Natural killer cell (primary cell): ENCODE results near the gene APC. TPM values are rescaled to one million over a fixed set of nuclear protein-coding genes. Genes with fewer than 3 reads are reported as not detected.
"Not testable (repeated sequence)": the region's sequence is repeated elsewhere in the genome, so short reads cannot be mapped to it uniquely, and the experiment has no call there.

Experiments
- ATAC-seq, 3 donors: fragments of 150-1000 bp in 2 of 3; fragments of 200-7000 bp in 1 of 3; cut with Tn5 transposase; 1 replicate in 1 of 3; 2 replicates in 2 of 3; pipeline ENCODE4 v1.10.0; 2021; ENCODE audit warnings: mild to moderate bottlenecking in 2 of 3, moderate library complexity in 2 of 3
- DNase-seq, 2 donors: peaks; one replicate each; pipeline versions ENCODE4 v3.0.0 to v3.0.0-alpha.2; 2013 to 2021; ENCODE audit warnings: mixed read lengths in 1 of 2
- H3K27ac ChIP-seq: one replicate; pipeline ENCODE4 v1.5.1; 2013; ENCODE audit warnings: mild to moderate bottlenecking, low read length
- H3K27me3 ChIP-seq: one replicate; pipeline ENCODE4 v1.6.1; 2013; ENCODE audit warnings: low read length; ENCODE audit not compliant: control insufficient read depth, insufficient read depth
- H3K36me3 ChIP-seq: one replicate; pipeline ENCODE4 v1.6.1; 2013; ENCODE audit warnings: low read length; ENCODE audit not compliant: control insufficient read depth, insufficient read depth
- H3K4me1 ChIP-seq: one replicate; pipeline ENCODE4 v1.6.1; 2013; ENCODE audit warnings: low read length; ENCODE audit not compliant: control insufficient read depth, insufficient read depth
- H3K4me3 ChIP-seq: one replicate; pipeline ENCODE4 v1.5.1; 2013; ENCODE audit warnings: low read length
- H3K9me3 ChIP-seq: one replicate; pipeline ENCODE4 v1.6.1; 2013; ENCODE audit warnings: low read length; ENCODE audit not compliant: control insufficient read depth, insufficient read depth
- H3K27ac Mint-ChIP-seq, 2 donors: one replicate each; pipeline ENCODE4 v1.8.0; 2022; ENCODE audit warnings: mild to moderate bottlenecking in 2 of 2, mixed read lengths in 2 of 2, moderate library complexity in 1 of 2
- H3K27me3 Mint-ChIP-seq, 2 donors: one replicate each; pipeline ENCODE4 v1.8.0; 2022; ENCODE audit warnings: low read depth in 2 of 2, mixed read lengths in 2 of 2
- H3K36me3 Mint-ChIP-seq: one replicate; pipeline ENCODE4 v1.8.0; 2022; ENCODE audit warnings: mixed read lengths
- H3K4me1 Mint-ChIP-seq, 2 donors: one replicate each; pipeline ENCODE4 v1.8.0; 2022; ENCODE audit warnings: mixed read lengths in 2 of 2
- H3K4me3 Mint-ChIP-seq: one replicate; pipeline ENCODE4 v1.8.0; 2022; ENCODE audit warnings: mild to moderate bottlenecking, moderate library complexity, mixed read lengths
- H3K9me3 Mint-ChIP-seq, 2 donors: one replicate each; pipeline ENCODE4 v1.8.0; 2022; ENCODE audit warnings: mixed read lengths in 2 of 2
- CTCF ChIP-seq: fragments of 200-600 bp; IDR thresholded peaks from one replicate; pipeline ENCODE4 v1.8.0; 2022; ENCODE audit warnings: antibody characterized with exemption
- WGBS: methylation state at CpG from one replicate; pipeline ENCODE4 v1.1.7; 2013; ENCODE audit warnings: missing lambda C conversion rate; ENCODE audit not compliant: insufficient coverage; 5-methylcytosine and 5-hydroxymethylcytosine counted together
- intact Hi-C: fragments of 100-400 bp; cut with micrococcal nuclease; formaldehyde crosslinking; loops from one replicate; pipeline ENCODE4 v1.14.2; 2022
- total RNA-seq, 4 donors: library from RNA; stranded (reverse); fragments of 120-200 nt in 1 of 4; gene quantifications; one replicate each; pipeline versions ENCODE4 v1.2.3 to v1.2.4, GENCODE V29; 2013 to 2022

APC gene
- total RNA-seq, 3 donors from 2014 or later (not counting 1 experiment from before 2014, with no cell fraction given) = 40.1 to 52.3 (median 49.0) TPM

- H3K36me3 Mint-ChIP-seq = no peaks in the 10 kb centered on the region
- peak overlapping the region in 1 of 2 donors; percentile 40 for H3K27ac Mint-ChIP-seq
- no peaks in the 10 kb centered on the region for H3K27me3 Mint-ChIP-seq
- no peaks in the 10 kb centered on the region for H3K9me3 Mint-ChIP-seq
- no peak overlapping the region for H3K4me3 ChIP-seq
- DNase-seq = peak in 1 of 2 donors; percentile 14
- H3K4me1 ChIP-seq = peaks cover 17% of the 10 kb centered on the region
- no peak overlapping the region for H3K4me3 Mint-ChIP-seq
- no peaks in the 10 kb centered on the region for H3K9me3 ChIP-seq
- no peaks in the 10 kb centered on the region for H3K27me3 ChIP-seq
- H3K36me3 ChIP-seq = no peaks in the 10 kb centered on the region
- H3K4me1 Mint-ChIP-seq = peaks cover 64 to 76% of the 10 kb centered on the region in 2 donors
- intact Hi-C loops = no loop called here
- WGBS = 92% methylated on average over 4 of the region's 4 CpGs
- TF ChIP-seq CTCF = no peak
- no peak for ATAC-seq
- no peak overlapping the region for H3K27ac ChIP-seq
Measured at GRCh38 chr5:112710896-112711295, 26.8 kb upstream of the APC start.

GRCh38 chr5:112711436-112711835, 26.2 kb upstream of the APC start:
- ATAC-seq (no peak), DNase-seq (no peak)
- H3K36me3 ChIP-seq = no peaks in the 10 kb centered on the region
- H3K4me1 Mint-ChIP-seq = peaks cover 69 to 75% of the 10 kb centered on the region in 2 donors
- H3K4me1 ChIP-seq = peaks cover 17% of the 10 kb centered on the region
- no peaks in the 10 kb centered on the region for H3K27me3 Mint-ChIP-seq
- no peak overlapping the region for H3K27ac Mint-ChIP-seq
- TF ChIP-seq CTCF = no peak
- H3K36me3 Mint-ChIP-seq = no peaks in the 10 kb centered on the region
- H3K4me3 Mint-ChIP-seq = no peak overlapping the region
- H3K27me3 ChIP-seq = no peaks in the 10 kb centered on the region
- H3K27ac ChIP-seq = no peak overlapping the region
- 70% methylated on average over 3 of the region's 3 CpGs for WGBS
- no peak overlapping the region for H3K4me3 ChIP-seq
- H3K9me3 Mint-ChIP-seq = no peaks in the 10 kb centered on the region
- intact Hi-C loops = no loop called here
- no peaks in the 10 kb centered on the region for H3K9me3 ChIP-seq

- no peaks in the 10 kb centered on the region for H3K9me3 Mint-ChIP-seq
- no peaks in the 10 kb centered on the region for H3K36me3 Mint-ChIP-seq
- 98% methylated on average over 5 of the region's 5 CpGs for WGBS
- no peaks in the 10 kb centered on the region for H3K36me3 ChIP-seq
- H3K9me3 ChIP-seq = no peaks in the 10 kb centered on the region
- TF ChIP-seq CTCF = no peak
- no peak overlapping the region for H3K4me3 Mint-ChIP-seq
- peaks cover 9% of the 10 kb centered on the region for H3K4me1 ChIP-seq
- no peaks in the 10 kb centered on the region for H3K27me3 Mint-ChIP-seq
- H3K4me3 ChIP-seq = no peak overlapping the region
- H3K27ac ChIP-seq = no peak overlapping the region
- ATAC-seq (no peak), DNase-seq (no peak)
- no peaks in the 10 kb centered on the region for H3K27me3 ChIP-seq
- intact Hi-C loops = no loop called here
- no peak overlapping the region for H3K27ac Mint-ChIP-seq
- peaks cover 68 to 71% of the 10 kb centered on the region in 2 donors for H3K4me1 Mint-ChIP-seq
Measured at GRCh38 chr5:112713206-112713605, 24.5 kb upstream of the APC start.

- intact Hi-C loops, H3K4me3 Mint-ChIP-seq: not testable (repeated sequence)
- H3K27ac Mint-ChIP-seq = peak overlapping the region in 1 of 2 donors; percentile 9
Measured at GRCh38 chr5:112716895-112717294, 20.8 kb upstream of the APC start.

More at GRCh38 chr5:112716895-112717294, 20.8 kb upstream of the APC start:
- not testable (repeated sequence) for H3K9me3 Mint-ChIP-seq, H3K9me3 ChIP-seq, H3K27me3 ChIP-seq, H3K36me3 ChIP-seq, H3K27ac ChIP-seq, H3K4me1 ChIP-seq, H3K4me3 ChIP-seq, H3K36me3 Mint-ChIP-seq, DNase-seq, H3K27me3 Mint-ChIP-seq, ATAC-seq
- H3K4me1 Mint-ChIP-seq = peaks cover 51 to 65% of the 10 kb centered on the region in 2 donors
- 96% methylated on average over 7 of the region's 7 CpGs for WGBS
